Keratinocyte (primary cell): ENCODE results near the gene CDKAL1. TPM values are rescaled to one million over a fixed set of nuclear protein-coding genes. Genes with fewer than 3 reads are reported as not detected.

Experiments used
- DNase-seq: peaks from one replicate; pipeline ENCODE4 v3.0.0-alpha.2; 2011; ENCODE audit warnings: low read depth, missing footprints, low spot score
- FAIRE-seq: peaks from 2 replicates; lab custom pipeline; 2011; peaks lifted over from hg19 to GRCh38; lab: Jason Lieb, UNC
- H2AFZ ChIP-seq: 2 replicates; pipeline ENCODE4 v1.6.0; 2012; ENCODE audit warnings: low read length, control low read depth, inconsistent platforms; ENCODE audit not compliant: control insufficient read depth
- H3K27ac ChIP-seq: 2 replicates; pipeline ENCODE4 v1.5.1; 2011; ENCODE audit warnings: low read length; ENCODE audit not compliant: control insufficient read depth, insufficient read depth
- H3K27me3 ChIP-seq: 3 replicates; pipeline ENCODE4 v1.6.0; 2011; ENCODE audit warnings: low read length; ENCODE audit not compliant: control insufficient read depth, insufficient read depth; ENCODE audit errors: extremely low read depth
- H3K36me3 ChIP-seq, 2 experiments: 2 replicates in 1 of 2; 3 replicates in 1 of 2; pipeline ENCODE4 v1.5.1; 2011; ENCODE audit warnings: low read length in 2 of 2, mild to moderate bottlenecking in 1 of 2; ENCODE audit not compliant: control insufficient read depth in 2 of 2, insufficient read depth in 2 of 2; ENCODE audit errors: extremely low read depth in 1 of 2
- H3K4me1 ChIP-seq: 3 replicates; pipeline ENCODE4 v1.5.1; 2011; ENCODE audit warnings: low read length; ENCODE audit not compliant: control insufficient read depth, insufficient read depth; ENCODE audit errors: extremely low read depth
- H3K4me2 ChIP-seq: 3 replicates; pipeline ENCODE4 v1.6.0; 2011; ENCODE audit warnings: low read depth, low read length; ENCODE audit not compliant: control insufficient read depth, insufficient read depth; ENCODE audit errors: extremely low read depth
- H3K4me3 ChIP-seq, 3 experiments: fragments of 200-600 bp in 1 of 3; sonication (generic) in 1 of 3; 2 replicates in 2 of 3; 3 replicates in 1 of 3; pipeline ENCODE4 v1.5.1; 2011 to 2016; ENCODE audit warnings: low read length in 3 of 3, mild to moderate bottlenecking in 3 of 3, control low read depth in 2 of 3, inconsistent platforms in 1 of 3, low read depth in 1 of 3, mixed read lengths in 1 of 3, mixed run types in 1 of 3, moderate library complexity in 1 of 3; ENCODE audit not compliant: control insufficient read depth in 2 of 3, insufficient read depth in 2 of 3; ENCODE audit errors: extremely low read depth in 1 of 3
- H3K79me2 ChIP-seq: 2 replicates; pipeline ENCODE4 v1.6.0; 2012; ENCODE audit warnings: low read length; ENCODE audit not compliant: control insufficient read depth, insufficient read depth
- H3K9ac ChIP-seq: 3 replicates; pipeline ENCODE4 v1.6.0; 2011; ENCODE audit warnings: low read length; ENCODE audit not compliant: control insufficient read depth, insufficient read depth; ENCODE audit errors: extremely low read depth
- H3K9me1 ChIP-seq: 3 replicates; pipeline ENCODE4 v1.6.0; 2011; ENCODE audit warnings: low read length; ENCODE audit not compliant: control insufficient read depth, insufficient read depth; ENCODE audit errors: extremely low read depth
- H3K9me3 ChIP-seq: 2 replicates; pipeline ENCODE4 v1.5.1; 2012; ENCODE audit warnings: low read depth, low read length; ENCODE audit not compliant: control insufficient read depth
- H4K20me1 ChIP-seq: 3 replicates; pipeline ENCODE4 v1.6.0; 2011; ENCODE audit warnings: low read length; ENCODE audit not compliant: control insufficient read depth, insufficient read depth; ENCODE audit errors: extremely low read depth
- CTCF ChIP-seq, 3 experiments: IDR thresholded peaks in 1 of 3; conservative IDR thresholded peaks in 1 of 3; optimal IDR thresholded peaks in 1 of 3; 2 replicates in 2 of 3; 3 replicates in 1 of 3; pipeline versions ENCODE3 to v1.5.1; 2011; ENCODE audit warnings: low read length in 3 of 3, mild to moderate bottlenecking in 3 of 3, moderate library complexity in 2 of 3, control low read depth in 1 of 3, inconsistent platforms in 1 of 3; ENCODE audit not compliant: insufficient read depth in 2 of 3; ENCODE audit errors: extremely low read depth in 1 of 3
- EZH2 ChIP-seq: IDR thresholded peaks from one replicate; pipeline ENCODE4 v1.6.1; 2012; ENCODE audit warnings: inconsistent platforms, mild to moderate bottlenecking, low read length, moderate library complexity
- dilution Hi-C: fragments of 300-500 bp; cut with MboI; formaldehyde crosslinking; loops from one replicate; pipeline ENCODE4 v1.7.0; 2020; ENCODE audit warnings: low sequenced_read_pairs; ENCODE audit not compliant: extremely low pct_ligation_motif_present
- polyA plus RNA-seq, 5 experiments: library from polyadenylated mRNA; depleted of rRNA in 3 of 5; stranded (reverse) in 3 of 5; stranded (forward) in 1 of 5; unstranded in 1 of 5; fragments of >200 nt; gene quantifications; 1 replicate in 1 of 5; 2 replicates in 3 of 5; 3 replicates in 1 of 5; pipeline versions ENCODE4 v1.2.1 to v1.2.3, GENCODE V29; 2011 to 2012; ENCODE audit warnings: missing spikeins in 2 of 5, low read depth in 1 of 5, low replicate concordance in 1 of 5

CDKAL1 gene
- polyA plus RNA-seq, 1 donor (not counting 4 experiments of a cell fraction or from before 2014, with no cell fraction given): 5.6 TPM

- no peak for FAIRE-seq
- dilution Hi-C loops: no loop called here
- peaks cover 0 to 2% of the 10 kb centered on the region in 2 experiments for H3K36me3 ChIP-seq
- H2AFZ ChIP-seq: no peak overlapping the region
- TF ChIP-seq CTCF (optimal IDR thresholded peaks at IDR 0.05 in 1 of 3, IDR thresholded peaks at IDR 0.05 in 1 of 3, conservative IDR thresholded peaks at IDR 0.05 in 1 of 3; ENCODE audit: extremely low read depth in 1 of 3, insufficient read depth in 2 of 3, low read length in 3 of 3): no peak
- TF ChIP-seq EZH2: no peak
- no peak overlapping the region for H3K27ac ChIP-seq
- H3K4me3 ChIP-seq: no peak overlapping the region
- H3K9ac ChIP-seq: no peak overlapping the region
- no peak overlapping the region for H3K4me2 ChIP-seq
- H3K27me3 ChIP-seq: no peaks in the 10 kb centered on the region
- no peaks in the 10 kb centered on the region for H3K79me2 ChIP-seq
- no peaks in the 10 kb centered on the region for H3K4me1 ChIP-seq
- DNase-seq: no peak
- H4K20me1 ChIP-seq: no peaks in the 10 kb centered on the region
- H3K9me1 ChIP-seq: no peaks in the 10 kb centered on the region
- no peaks in the 10 kb centered on the region for H3K9me3 ChIP-seq
Observed at GRCh38 chr6:20498041-20498385, 36.2 kb upstream of the CDKAL1 start.

GRCh38 chr6:20509212-20509611 lies 25.0 kb upstream of the CDKAL1 start:
- Histone ChIP-seq H3K4me2 (no peak overlapping the region), H3K79me2 (no peaks in the 10 kb centered on the region), H3K27me3 (no peaks in the 10 kb centered on the region), H2AFZ (no peak overlapping the region), H4K20me1 (no peaks in the 10 kb centered on the region), H3K36me3 (no peaks in the 10 kb centered on the region), H3K27ac (no peak overlapping the region), H3K9ac (no peak overlapping the region), H3K4me3 (no peak overlapping the region), H3K9me1 (no peaks in the 10 kb centered on the region), H3K4me1 (peaks cover 3% of the 10 kb centered on the region), H3K9me3 (no peaks in the 10 kb centered on the region)
- TF ChIP-seq CTCF (optimal IDR thresholded peaks at IDR 0.05 in 1 of 3, IDR thresholded peaks at IDR 0.05 in 1 of 3, conservative IDR thresholded peaks at IDR 0.05 in 1 of 3; ENCODE audit: extremely low read depth in 1 of 3, insufficient read depth in 2 of 3, low read length in 3 of 3) (no peak), EZH2 (no peak)
- dilution Hi-C loops: no loop called here
- DNase-seq: no peak
- no peak for FAIRE-seq
